Thoracic aorta (tissue), 2 donors: ENCODE data around the gene STRN3. TPM values are rescaled to one million over a fixed set of nuclear protein-coding genes. Genes with fewer than 3 reads are reported as not detected.
"Not testable (repeated sequence)": the region's sequence is repeated elsewhere in the genome, so short reads cannot be mapped to it uniquely, and the experiment has no call there.

Experiments
- ATAC-seq: fragments of 150-250 bp; one replicate; pipeline ENCODE4 v1.8.0; 2017; ENCODE audit warnings: low read depth; ENCODE audit not compliant: insufficient number of reproducible peaks, low FRiP score
- DNase-seq: peaks from one replicate; pipeline ENCODE4 v3.0.0-alpha.2; 2020; ENCODE audit warnings: low spot score
- H3K27ac ChIP-seq, 2 donors: fragments of 200-600 bp; sonication (generic); 1 replicate in 1 of 2; 2 replicates in 1 of 2; pipeline ENCODE4 v1.5.1; 2016; ENCODE audit warnings: mild to moderate bottlenecking in 2 of 2, moderate library complexity in 2 of 2
- H3K27me3 ChIP-seq: fragments of 200-600 bp; sonication (generic); replicated peaks from 2 replicates; pipeline ENCODE4 v1.6.0; 2016; ENCODE audit warnings: mild to moderate bottlenecking; ENCODE audit not compliant: insufficient read depth
- H3K36me3 ChIP-seq: fragments of 200-600 bp; sonication (generic); one replicate; pipeline ENCODE4 v1.5.1; 2016
- H3K4me1 ChIP-seq, 2 donors: fragments of 200-600 bp; sonication (generic); 1 replicate in 1 of 2; 2 replicates in 1 of 2; pipeline versions ENCODE4 v1.5.1 to v1.6.0; 2016; ENCODE audit warnings: low read depth in 2 of 2, mild to moderate bottlenecking in 1 of 2; ENCODE audit not compliant: control insufficient read depth in 1 of 2
- H3K4me3 ChIP-seq: fragments of 200-600 bp; sonication (generic); 2 replicates; pipeline ENCODE4 v1.5.1; 2016; ENCODE audit warnings: mild to moderate bottlenecking
- H3K9me3 ChIP-seq: fragments of 200-600 bp; sonication (generic); 2 replicates; pipeline ENCODE4 v1.5.1; 2016
- total RNA-seq, 2 donors: library from RNA; depleted of rRNA; stranded (reverse); fragments of >200 nt; gene quantifications; one replicate each; pipeline versions ENCODE4 v1.1.0 to v1.2.3, GENCODE V29; 2016
- TF ChIP-seq, protein P1 (sequence below): fragments of 200-600 bp; sonication (generic); IDR thresholded peaks from one replicate; pipeline ENCODE4 v1.5.1; 2019; ENCODE audit warnings: antibody characterized with exemption

The STRN3 gene
- total RNA-seq, 2 donors from 2014 or later: 39.5 to 41.2 TPM

DNA sequence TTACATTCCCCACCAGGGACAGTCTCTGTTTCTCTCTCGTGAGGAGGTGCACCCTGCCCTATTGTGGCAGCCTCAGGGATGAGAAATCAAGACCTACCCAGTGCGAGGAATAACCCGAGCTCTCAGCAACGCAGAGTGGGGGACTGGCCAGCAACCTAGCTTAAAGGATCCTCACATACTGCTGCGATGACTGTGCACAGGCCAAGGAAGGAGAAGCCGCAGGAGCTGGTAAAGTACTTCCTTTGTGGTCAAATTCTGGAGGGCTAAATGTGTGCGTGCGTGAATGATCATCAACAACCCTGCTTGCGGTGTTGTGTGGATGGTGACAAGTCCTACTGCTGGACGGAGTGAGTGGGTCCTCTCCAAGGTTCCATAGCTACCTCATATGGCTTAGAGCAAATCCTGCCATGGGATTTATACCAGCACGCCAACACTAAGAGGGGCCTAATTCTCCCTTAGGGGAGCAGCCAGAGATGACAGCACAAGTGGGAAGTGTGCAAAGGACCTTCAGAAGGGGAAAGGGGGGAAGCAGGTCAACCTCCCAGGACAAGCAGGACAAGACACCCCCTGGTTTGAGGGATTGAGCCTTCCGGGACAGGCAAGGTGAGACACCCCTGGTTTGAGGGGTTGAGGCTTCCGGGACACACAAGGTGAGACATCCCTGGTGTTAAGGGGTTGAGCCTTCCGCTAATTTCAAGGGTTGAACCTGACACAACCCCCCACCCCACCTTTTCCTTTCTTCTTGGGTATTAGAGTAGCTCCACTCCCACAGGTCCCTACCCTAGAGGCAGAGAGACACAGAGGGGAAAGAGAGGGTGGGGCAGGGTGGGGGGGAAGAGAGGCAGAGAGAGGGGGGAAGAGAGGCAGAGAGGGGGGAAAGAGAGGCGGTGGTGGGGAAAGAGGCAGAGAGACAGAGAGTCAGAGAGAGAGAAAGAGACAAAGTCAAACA lies 59.5 kb downstream of the STRN3 start:
- Histone ChIP-seq H3K4me3 (no peak overlapping the region), H3K36me3 (no peaks in the 10 kb centered on the region), H3K27me3 (no peaks in the 10 kb centered on the region), H3K9me3 (peaks cover 8% of the 10 kb centered on the region), H3K4me1 (peaks cover 3 to 6% of the 10 kb centered on the region in 2 donors), H3K27ac (no peak overlapping the region)
- DNase-seq: no peak
- ATAC-seq: no peak
- TF ChIP-seq, protein P1, sequence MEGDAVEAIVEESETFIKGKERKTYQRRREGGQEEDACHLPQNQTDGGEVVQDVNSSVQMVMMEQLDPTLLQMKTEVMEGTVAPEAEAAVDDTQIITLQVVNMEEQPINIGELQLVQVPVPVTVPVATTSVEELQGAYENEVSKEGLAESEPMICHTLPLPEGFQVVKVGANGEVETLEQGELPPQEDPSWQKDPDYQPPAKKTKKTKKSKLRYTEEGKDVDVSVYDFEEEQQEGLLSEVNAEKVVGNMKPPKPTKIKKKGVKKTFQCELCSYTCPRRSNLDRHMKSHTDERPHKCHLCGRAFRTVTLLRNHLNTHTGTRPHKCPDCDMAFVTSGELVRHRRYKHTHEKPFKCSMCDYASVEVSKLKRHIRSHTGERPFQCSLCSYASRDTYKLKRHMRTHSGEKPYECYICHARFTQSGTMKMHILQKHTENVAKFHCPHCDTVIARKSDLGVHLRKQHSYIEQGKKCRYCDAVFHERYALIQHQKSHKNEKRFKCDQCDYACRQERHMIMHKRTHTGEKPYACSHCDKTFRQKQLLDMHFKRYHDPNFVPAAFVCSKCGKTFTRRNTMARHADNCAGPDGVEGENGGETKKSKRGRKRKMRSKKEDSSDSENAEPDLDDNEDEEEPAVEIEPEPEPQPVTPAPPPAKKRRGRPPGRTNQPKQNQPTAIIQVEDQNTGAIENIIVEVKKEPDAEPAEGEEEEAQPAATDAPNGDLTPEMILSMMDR: no peak

DNA sequence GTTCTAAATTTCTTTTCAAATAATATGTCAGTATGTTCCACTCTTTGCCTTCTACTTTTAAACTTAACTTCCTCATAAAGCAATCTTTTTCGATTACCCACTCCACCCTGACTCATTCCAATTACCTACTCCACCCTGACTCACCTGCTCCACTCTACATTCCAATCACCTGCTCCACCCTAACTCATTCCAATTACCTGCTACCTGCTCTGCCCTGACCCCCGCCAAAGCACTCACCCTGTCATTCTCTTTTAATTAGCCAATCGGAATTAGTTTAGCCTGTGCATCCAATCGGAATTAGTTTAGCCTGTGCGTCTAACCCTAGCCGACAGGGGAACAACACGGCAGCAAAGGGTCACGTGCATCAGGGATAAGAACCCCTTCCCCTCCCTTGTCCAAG lies 60.3 kb downstream of the STRN3 start:
- ATAC-seq, H3K27ac ChIP-seq: not testable (repeated sequence)

DNA sequence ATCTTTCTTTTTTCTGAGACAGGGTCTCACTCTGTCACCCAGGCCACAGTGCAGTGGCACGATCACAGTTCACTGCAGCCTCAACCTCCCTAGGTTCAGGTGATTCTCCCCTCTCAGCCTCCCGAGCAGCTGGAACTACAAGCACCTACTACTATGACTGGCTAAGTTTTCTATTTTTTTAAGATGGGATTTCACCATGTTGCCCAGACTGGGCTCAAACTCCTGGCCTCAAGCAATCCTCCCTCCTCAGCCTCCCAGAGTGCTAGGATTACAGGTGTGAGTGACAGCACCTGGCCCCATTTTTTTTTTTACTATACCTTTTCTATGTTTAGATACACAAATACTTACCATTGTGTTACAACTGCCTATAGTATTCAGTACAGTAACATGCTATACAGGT lies 63.6 kb downstream of the STRN3 start:
- ATAC-seq, DNase-seq, H3K36me3 ChIP-seq, H3K4me1 ChIP-seq, H3K9me3 ChIP-seq, H3K27ac ChIP-seq, H3K27me3 ChIP-seq, H3K4me3 ChIP-seq: not testable (repeated sequence)

More for the DNA sequence above, 60.3 kb downstream of the STRN3 start:
- DNase-seq, H3K36me3 ChIP-seq, H3K27me3 ChIP-seq, H3K4me1 ChIP-seq, H3K9me3 ChIP-seq, H3K4me3 ChIP-seq: not testable (repeated sequence)

DNA sequence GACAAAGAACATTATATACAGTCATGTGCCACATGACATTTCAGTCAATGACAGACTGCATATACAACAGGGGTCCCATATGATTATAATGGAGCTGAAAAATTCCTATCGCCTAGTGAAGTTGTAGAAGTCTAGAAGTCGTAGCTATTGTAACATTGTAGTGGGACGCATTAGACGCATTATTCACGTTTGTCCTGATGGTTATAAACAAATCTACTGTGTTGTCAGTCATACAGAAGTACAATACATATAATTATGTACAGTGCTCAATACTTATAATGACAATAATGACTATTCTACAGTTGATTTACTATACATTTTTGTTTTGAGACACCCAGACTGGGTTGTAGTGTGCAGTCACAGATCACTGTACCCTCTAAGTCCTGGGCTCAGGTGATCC lies 64.8 kb downstream of the STRN3 start:
- TF ChIP-seq, protein P1: no peak
- DNase-seq (no peak), ATAC-seq (no peak)
- peaks cover 6% of the 10 kb centered on the region for H3K9me3 ChIP-seq
- H3K27ac ChIP-seq: no peak overlapping the region
- no peaks in the 10 kb centered on the region for H3K27me3 ChIP-seq
- no peaks in the 10 kb centered on the region for H3K36me3 ChIP-seq
- H3K4me1 ChIP-seq: peaks cover 6% of the 10 kb centered on the region in 2 donors
- H3K4me3 ChIP-seq: no peak overlapping the region

DNA sequence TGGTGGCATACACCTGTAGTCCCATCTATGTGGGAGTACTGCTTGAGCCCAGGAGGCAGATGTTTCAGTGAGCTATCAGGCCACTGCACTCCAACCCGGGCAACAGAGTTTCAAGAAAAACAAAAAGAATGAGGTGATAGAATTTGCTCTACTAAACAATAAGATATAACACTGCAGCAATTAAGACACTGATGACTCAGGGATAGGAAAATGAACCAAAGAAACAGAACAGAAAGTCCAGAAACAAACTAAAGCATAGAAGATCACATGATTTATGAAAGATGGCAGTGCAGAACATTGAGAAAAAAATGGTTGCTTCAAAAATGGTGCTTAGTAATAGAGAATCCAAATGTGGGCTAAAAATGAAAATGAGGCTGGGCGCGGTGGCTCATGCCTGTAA lies 66.0 kb downstream of the STRN3 start:
- Histone ChIP-seq H3K27ac (no peak overlapping the region), H3K36me3 (no peaks in the 10 kb centered on the region), H3K4me1 (peaks cover 6% of the 10 kb centered on the region in 2 donors), H3K4me3 (no peak overlapping the region), H3K9me3 (no peaks in the 10 kb centered on the region), H3K27me3 (no peaks in the 10 kb centered on the region)
- no peak for ATAC-seq
- DNase-seq: no peak
- TF ChIP-seq, protein P1: no peak

DNA sequence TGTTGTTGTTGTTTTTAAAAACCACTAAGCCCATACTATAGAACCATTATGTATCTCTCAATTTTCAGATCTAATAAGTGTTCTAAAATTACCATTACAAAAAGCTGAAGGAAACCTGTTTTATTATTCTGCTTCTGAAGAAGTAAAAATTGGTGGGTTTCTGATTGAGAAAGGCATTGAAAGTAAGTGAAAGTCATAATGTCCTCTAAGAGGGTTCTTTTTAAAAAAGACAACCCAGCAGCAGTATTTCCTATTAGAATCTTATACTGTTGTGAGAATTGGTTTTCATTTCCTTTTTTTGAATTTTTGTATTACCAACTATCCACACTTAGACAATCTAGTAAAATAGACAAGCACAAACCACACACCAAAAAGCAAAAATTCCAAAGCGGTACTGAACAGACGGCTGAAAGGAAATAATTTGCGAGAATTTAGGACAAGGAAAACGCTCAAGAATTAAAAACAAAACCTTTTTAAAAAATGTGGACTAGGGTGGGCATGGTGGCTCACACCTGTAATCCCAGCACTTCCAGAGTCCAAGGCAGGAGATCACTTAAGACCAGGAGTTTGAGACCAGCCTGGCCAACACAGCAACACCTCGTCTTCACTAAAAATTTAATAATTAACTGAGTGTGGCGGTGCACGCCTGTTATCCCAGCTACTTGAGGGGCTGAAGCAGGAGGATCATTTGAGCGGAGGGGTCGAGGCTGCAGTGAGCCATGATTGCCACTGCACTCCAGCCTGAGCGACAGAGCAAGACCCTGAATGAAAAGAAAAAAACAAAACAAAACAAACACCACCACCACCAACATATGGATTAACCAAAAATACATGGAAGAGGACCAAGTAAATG lies 67.4 kb downstream of the STRN3 start:
- no peaks in the 10 kb centered on the region for H3K27me3 ChIP-seq
- TF ChIP-seq, protein P1: no peak
- H3K4me3 ChIP-seq: no peak overlapping the region
- H3K4me1 ChIP-seq: peaks cover 6% of the 10 kb centered on the region in 2 donors
- DNase-seq: no peak
- H3K36me3 ChIP-seq: no peaks in the 10 kb centered on the region
- no peaks in the 10 kb centered on the region for H3K9me3 ChIP-seq
- ATAC-seq: no peak
- H3K27ac ChIP-seq: no peak overlapping the region
